K562 (cell line): ENCODE measurements around the gene ZSCAN21.

ENCODE experiments used
- ARID4B ChIP-seq: sonication (generic); formaldehyde crosslinking; IDR thresholded peaks from 2 replicates; pipeline ENCODE4 v1.8.0; 2022; ENCODE audit warnings: mild to moderate bottlenecking, missing genetic modification reagents
- CTCF ChIP-seq, 3 experiments: IDR thresholded peaks in 2 of 3; conservative IDR thresholded peaks in 1 of 3; 2 replicates each; pipeline ENCODE4 v1.5.1; 2011 to 2012; ENCODE audit warnings: low read length in 3 of 3, mild to moderate bottlenecking in 3 of 3, control low read depth in 2 of 3, improper control_type of control experiment in 1 of 3, inconsistent platforms in 1 of 3, low read depth in 1 of 3, mixed read lengths in 1 of 3, moderate library complexity in 1 of 3; ENCODE audit not compliant: insufficient read depth in 2 of 3
- MAX ChIP-seq: sonication (generic); formaldehyde crosslinking; IDR thresholded peaks from 2 replicates; pipeline ENCODE4 v1.9.0; 2022; ENCODE audit warnings: mild to moderate bottlenecking, missing genetic modification reagents
- PHF8 ChIP-seq: fragments of 200-600 bp; sonication (generic); IDR thresholded peaks from 2 replicates; pipeline ENCODE4 v1.6.1; 2012; ENCODE audit warnings: mixed run types, mild to moderate bottlenecking, inconsistent platforms, low read length, moderate library complexity, borderline replicate concordance
- POLR2A ChIP-seq: fragments of 450-650 bp; conservative IDR thresholded peaks from 2 replicates; pipeline ENCODE4 v1.6.1; 2016

DNA sequence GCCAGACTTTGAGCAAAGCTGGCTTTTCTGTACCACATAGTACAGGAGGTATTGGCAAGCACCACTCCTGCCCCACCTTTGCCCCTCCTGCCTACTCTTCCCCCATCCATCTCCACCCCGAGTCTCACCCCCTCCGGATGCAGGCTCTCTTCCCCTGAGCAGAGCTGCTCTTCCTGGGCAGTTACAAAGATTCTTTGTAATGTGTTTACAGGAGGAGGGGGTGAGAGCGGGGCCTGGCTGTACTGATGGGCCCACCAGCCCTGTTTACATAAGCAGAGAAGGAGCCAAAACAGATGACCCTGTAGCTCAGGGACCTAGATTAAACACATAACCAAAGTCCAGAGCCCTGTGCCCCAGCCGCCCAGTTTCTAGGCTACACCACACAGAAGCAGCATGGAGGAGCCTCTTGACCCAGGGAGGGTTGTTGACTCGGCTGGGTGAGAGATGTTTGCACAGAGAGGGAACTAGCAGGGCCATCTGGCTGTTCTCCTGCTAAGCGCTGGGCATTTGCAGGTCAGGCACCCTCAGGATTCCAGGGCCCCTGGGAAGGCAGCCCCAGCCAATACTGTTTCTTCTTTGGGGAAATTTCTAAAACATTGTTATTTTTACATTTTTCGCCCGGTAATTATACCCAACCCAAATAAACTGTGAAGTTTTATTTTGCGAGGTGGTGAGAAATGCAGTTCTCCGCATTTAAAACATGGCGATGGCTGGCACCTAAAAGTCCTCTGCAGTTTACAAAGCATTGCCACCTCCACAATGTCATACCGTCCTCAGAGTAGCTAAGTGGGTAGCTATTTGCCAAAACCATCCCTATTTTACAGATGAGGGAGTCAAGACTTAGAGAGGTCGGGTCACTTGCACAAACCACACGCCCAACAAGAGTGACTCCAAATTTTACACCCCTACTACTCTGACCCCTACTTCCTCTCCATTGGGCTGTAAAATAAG is 45.6 kb upstream of the ZSCAN21 start:
- TF ChIP-seq PHF8 (no peak), MAX (no peak), CTCF (IDR thresholded peaks at IDR 0.05 in 2 of 3, conservative IDR thresholded peaks at IDR 0.05 in 1 of 3; ENCODE audit: insufficient read depth in 2 of 3, low read depth in 1 of 3, low read length in 3 of 3) (no peak), POLR2A (no peak), ARID4B (CRISPR knock-in tag) (no peak)
